ENCODE results near the gene IRF8.

Gene IRF8

GRCh38 chr16:85917959-85918358, 19.0 kb downstream of the IRF8 start:
- DNase-seq (ENCODE audit: low spot score): no peak
- ChIA-PET CTCF (no interaction called here), POLR2A (ENCODE audit: low non-redundant PET) (no interaction called here)
- H3K27ac ChIP-seq: no peak overlapping the region
- TF ChIP-seq, protein P1, sequence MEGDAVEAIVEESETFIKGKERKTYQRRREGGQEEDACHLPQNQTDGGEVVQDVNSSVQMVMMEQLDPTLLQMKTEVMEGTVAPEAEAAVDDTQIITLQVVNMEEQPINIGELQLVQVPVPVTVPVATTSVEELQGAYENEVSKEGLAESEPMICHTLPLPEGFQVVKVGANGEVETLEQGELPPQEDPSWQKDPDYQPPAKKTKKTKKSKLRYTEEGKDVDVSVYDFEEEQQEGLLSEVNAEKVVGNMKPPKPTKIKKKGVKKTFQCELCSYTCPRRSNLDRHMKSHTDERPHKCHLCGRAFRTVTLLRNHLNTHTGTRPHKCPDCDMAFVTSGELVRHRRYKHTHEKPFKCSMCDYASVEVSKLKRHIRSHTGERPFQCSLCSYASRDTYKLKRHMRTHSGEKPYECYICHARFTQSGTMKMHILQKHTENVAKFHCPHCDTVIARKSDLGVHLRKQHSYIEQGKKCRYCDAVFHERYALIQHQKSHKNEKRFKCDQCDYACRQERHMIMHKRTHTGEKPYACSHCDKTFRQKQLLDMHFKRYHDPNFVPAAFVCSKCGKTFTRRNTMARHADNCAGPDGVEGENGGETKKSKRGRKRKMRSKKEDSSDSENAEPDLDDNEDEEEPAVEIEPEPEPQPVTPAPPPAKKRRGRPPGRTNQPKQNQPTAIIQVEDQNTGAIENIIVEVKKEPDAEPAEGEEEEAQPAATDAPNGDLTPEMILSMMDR (conservative IDR thresholded peaks at IDR 0.05; ENCODE audit: low read depth): no peak

GRCh38 chr16:85918436-85918835, 19.5 kb downstream of the IRF8 start:
- CTCF ChIA-PET: no interaction called here
- TF ChIP-seq, protein P1 (conservative IDR thresholded peaks at IDR 0.05; ENCODE audit: low read depth): no peak
- no peak overlapping the region for H3K27ac ChIP-seq
- no peak for DNase-seq (ENCODE audit: low spot score)
- POLR2A ChIA-PET (ENCODE audit: low non-redundant PET): no interaction called here

DNA sequence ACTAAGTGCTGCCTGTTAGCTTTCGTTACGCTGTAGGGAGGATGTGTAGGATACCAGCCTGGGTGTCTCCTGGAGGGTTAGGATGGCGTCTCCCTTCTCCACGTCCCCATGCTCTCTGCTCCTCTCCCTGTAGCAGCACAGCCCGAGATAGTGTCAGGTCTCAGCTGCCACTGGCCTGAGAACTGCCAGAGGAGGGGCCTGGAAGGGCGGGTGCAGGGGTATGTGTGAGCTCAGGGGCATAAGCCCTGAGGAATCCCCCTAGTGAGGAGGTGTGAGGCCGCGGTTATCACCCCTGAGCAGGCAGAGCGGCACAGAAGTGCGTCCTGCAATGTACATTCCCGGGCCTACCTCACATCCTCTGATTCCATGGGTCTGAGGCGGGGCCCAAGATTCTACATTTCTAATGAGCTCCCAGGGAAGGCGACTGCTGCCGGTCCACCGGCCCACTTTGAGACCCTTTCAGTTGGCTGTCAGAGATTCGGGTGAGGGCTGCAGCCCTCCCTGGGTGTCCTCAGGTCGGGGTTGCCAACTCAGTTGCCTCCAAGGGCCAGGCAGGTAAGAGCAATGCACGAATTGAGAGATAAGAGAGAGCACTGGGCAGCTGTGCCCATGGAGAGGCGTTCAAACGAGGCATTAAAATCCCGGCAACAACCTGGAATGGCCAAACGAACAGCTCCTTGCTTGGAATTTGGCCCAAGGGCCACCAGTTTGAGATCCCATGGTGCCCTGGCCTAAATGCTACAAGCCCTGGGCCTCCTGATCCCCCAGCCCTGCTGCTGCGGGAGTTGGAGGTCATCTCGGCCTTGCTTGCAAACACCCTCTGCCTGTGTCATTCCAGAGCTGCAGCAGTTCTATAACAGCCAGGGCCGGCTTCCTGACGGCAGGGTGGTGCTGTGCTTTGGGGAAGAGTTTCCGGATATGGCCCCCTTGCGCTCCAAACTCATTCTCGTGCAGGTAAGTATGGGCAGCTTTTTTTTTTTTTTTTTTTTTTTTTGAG, 20.6 kb downstream of the IRF8 start:
- no peak for DNase-seq (ENCODE audit: low spot score)
- CTCF ChIA-PET: no interaction called here
- POLR2A ChIA-PET (ENCODE audit: low non-redundant PET): no interaction called here
- H3K27ac ChIP-seq: no peak overlapping the region
- TF ChIP-seq, protein P1 (conservative IDR thresholded peaks at IDR 0.05; ENCODE audit: low read depth): no peak

GRCh38 chr16:85921026-85921425, 22.1 kb downstream of the IRF8 start:
- CTCF ChIA-PET: interaction anchor here (0.6 kb wide), 1 partner anchor 304 kb away, joined by 4 read pairs; no protein-coding TSS in a partner anchor
- H3K27ac ChIP-seq: no peak overlapping the region
- no peak for DNase-seq (ENCODE audit: low spot score)
- POLR2A ChIA-PET (ENCODE audit: low non-redundant PET): no interaction called here
- TF ChIP-seq, protein P1 (conservative IDR thresholded peaks at IDR 0.05; ENCODE audit: low read depth): no peak

DNA sequence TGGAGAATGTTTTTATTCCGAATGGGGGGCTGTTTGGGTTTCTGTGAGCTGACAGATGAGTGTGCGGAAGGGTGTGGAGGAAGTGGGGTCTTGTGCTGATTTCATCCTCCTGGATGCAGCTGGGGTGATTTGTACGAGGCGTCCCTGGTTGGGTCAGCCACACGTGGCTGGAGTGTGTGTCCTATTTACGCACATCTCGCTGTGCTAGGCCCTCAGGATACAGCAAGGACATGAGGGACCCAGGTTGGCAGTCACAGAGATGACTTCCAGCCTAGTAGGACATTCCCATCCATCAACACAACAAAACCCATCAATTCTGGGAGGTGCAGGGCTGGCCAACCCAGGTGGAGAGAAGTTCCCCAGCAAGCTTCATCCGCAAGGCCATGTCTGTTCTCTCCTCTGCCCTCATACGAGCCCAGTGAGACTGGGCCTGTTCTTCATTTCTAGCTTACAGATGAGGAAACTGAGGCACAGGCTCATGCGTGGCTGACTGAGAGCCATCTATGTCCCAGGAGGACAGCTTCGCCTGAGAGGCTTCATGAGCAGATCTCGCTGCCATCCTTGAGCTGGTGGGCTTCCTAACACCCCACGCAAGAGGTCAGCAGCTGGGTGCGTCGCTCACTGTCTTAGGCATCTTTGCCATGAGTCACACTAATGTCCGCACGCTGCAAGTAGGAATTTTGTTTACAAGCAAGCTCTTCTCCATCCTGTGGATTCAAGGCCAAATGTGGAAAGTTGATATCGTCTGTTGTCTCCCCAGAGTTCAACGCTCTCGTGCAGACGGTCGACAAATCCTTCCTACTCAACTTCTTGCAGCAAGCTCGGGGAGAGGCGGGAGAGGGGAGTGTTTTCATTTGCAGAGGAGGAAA, 24.4 kb downstream of the IRF8 start:
- CTCF ChIA-PET: interaction anchor here (0.7 kb wide), 1 partner anchor 21 kb away, joined by 3 read pairs; no protein-coding TSS in a partner anchor
- POLR2A ChIA-PET (ENCODE audit: low non-redundant PET): no interaction called here
- TF ChIP-seq, protein P1 (conservative IDR thresholded peaks at IDR 0.05; ENCODE audit: low read depth): no peak
- DNase-seq (ENCODE audit: low spot score): no peak
- H3K27ac ChIP-seq: no peak overlapping the region

DNA sequence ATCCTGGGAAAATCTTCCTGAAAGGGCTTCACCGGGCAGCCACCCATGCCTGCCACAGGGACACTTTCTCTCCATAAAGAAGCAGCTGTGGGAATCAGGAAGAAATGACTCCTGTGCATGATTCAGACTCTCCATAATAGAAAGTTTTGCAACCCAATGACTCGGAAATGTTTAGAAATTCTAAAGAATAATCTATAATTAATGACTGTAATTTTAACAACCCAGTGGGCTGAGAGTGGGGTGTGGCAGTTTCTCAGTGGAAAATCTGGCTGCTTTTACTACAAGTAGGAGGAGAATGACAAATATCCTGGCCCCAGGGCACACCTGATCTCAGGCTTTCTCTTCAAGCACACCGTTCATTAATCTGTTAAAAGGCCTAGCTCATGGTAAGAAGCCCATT, 25.7 kb downstream of the IRF8 start:
- peak; percentile 75 for DNase-seq (ENCODE audit: low spot score)
- CTCF ChIA-PET: no interaction called here
- POLR2A ChIA-PET (ENCODE audit: low non-redundant PET): no interaction called here
- TF ChIP-seq, protein P1 (conservative IDR thresholded peaks at IDR 0.05; ENCODE audit: low read depth): no peak
- no peak overlapping the region for H3K27ac ChIP-seq
